Hepatocyte (in vitro differentiated cells): ENCODE results near the gene COX5B. TPM values are rescaled to one million over a fixed set of nuclear protein-coding genes. Genes with fewer than 3 reads are reported as not detected.
"Not testable (repeated sequence)": the region's sequence is repeated elsewhere in the genome, so short reads cannot be mapped to it uniquely, and the experiment has no call there.

Source experiments
- DNase-seq: peaks from one replicate; pipeline ENCODE4 v3.0.0-alpha.2; 2016; ENCODE audit warnings: low spot score
- H2AFZ ChIP-seq: fragments of 200-600 bp; sonication (generic); 2 replicates; pipeline ENCODE4 v1.6.0; 2016; ENCODE audit warnings: antibody characterized with exemption, mild to moderate bottlenecking
- H3K27ac ChIP-seq: fragments of 200-600 bp; sonication (generic); 2 replicates; pipeline ENCODE4 v1.5.1; 2016; ENCODE audit warnings: mild to moderate bottlenecking
- H3K27me3 ChIP-seq: fragments of 200-600 bp; sonication (generic); 2 replicates; pipeline ENCODE4 v1.6.1; 2016
- H3K36me3 ChIP-seq: fragments of 200-600 bp; sonication (generic); replicated peaks from 2 replicates; pipeline ENCODE4 v1.5.1; 2016; ENCODE audit warnings: low read depth; ENCODE audit not compliant: insufficient read depth
- H3K4me1 ChIP-seq: fragments of 200-600 bp; sonication (generic); 2 replicates; pipeline ENCODE4 v1.5.1; 2016; ENCODE audit warnings: mild to moderate bottlenecking, moderate library complexity; ENCODE audit not compliant: insufficient read depth
- H3K4me2 ChIP-seq: fragments of 200-600 bp; sonication (generic); 2 replicates; pipeline ENCODE4 v1.6.0; 2016
- H3K4me3 ChIP-seq: fragments of 200-600 bp; sonication (generic); 2 replicates; pipeline ENCODE4 v1.5.1; 2016; ENCODE audit warnings: mild to moderate bottlenecking
- H3K79me2 ChIP-seq: fragments of 200-600 bp; sonication (generic); 2 replicates; pipeline ENCODE4 v1.6.0; 2017; ENCODE audit warnings: mild to moderate bottlenecking
- H3K9me2 ChIP-seq: fragments of 200-600 bp; sonication (generic); replicated peaks from 2 replicates; pipeline ENCODE4 v1.6.0; 2017; ENCODE audit warnings: mild to moderate bottlenecking; ENCODE audit not compliant: insufficient read depth
- H3K9me3 ChIP-seq: fragments of 200-600 bp; sonication (generic); 2 replicates; pipeline ENCODE4 v1.5.1; 2016; ENCODE audit warnings: low read depth, mild to moderate bottlenecking
- H4K20me1 ChIP-seq: fragments of 200-600 bp; sonication (generic); 2 replicates; pipeline ENCODE4 v1.6.0; 2016; ENCODE audit warnings: mild to moderate bottlenecking; ENCODE audit not compliant: insufficient read depth, poor library complexity, severe bottlenecking
- EZH2 ChIP-seq: fragments of 200-600 bp; sonication (generic); IDR thresholded peaks from 2 replicates; pipeline ENCODE4 v1.6.1; 2016; ENCODE audit warnings: antibody characterized with exemption, mild to moderate bottlenecking, borderline replicate concordance
- EZH2phosphoT487 ChIP-seq: fragments of 200-600 bp; sonication (generic); IDR thresholded peaks from one replicate; pipeline ENCODE4 v1.6.1; 2018; ENCODE audit warnings: antibody characterized with exemption, mild to moderate bottlenecking, low read depth, moderate library complexity; ENCODE audit not compliant: unreplicated experiment, severe bottlenecking
- WGBS: methylation state at CpG from one replicate; pipeline ENCODE4 v1.1.6; 2016; ENCODE audit warnings: low lambda C conversion rate; ENCODE audit errors: missing lambda C conversion rate; 5-methylcytosine and 5-hydroxymethylcytosine counted together
- polyA plus RNA-seq: library from polyadenylated mRNA; unstranded; fragments of >200 nt; fragmentation: Nextera tagmentation; extraction: Ambion mirVana; gene quantifications from 2 replicates; pipeline ENCODE4 v1.2.1, GENCODE V29; 2016
- total RNA-seq: library from RNA; depleted of rRNA; stranded (reverse); fragments of >200 nt; gene quantifications from 2 replicates; pipeline ENCODE4 v1.2.3, GENCODE V29; 2014
- TF ChIP-seq, protein P1 (sequence below): fragments of 200-600 bp; sonication (generic); IDR thresholded peaks from 2 replicates; pipeline ENCODE4 v1.5.1; 2016; ENCODE audit warnings: antibody characterized with exemption, mild to moderate bottlenecking; ENCODE audit not compliant: poor library complexity

COX5B gene, protein sequence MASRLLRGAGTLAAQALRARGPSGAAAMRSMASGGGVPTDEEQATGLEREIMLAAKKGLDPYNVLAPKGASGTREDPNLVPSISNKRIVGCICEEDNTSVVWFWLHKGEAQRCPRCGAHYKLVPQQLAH
- total RNA-seq (210 and 250 TPM in 2 replicates), polyA plus RNA-seq (475 and 495 TPM in 2 replicates)

DNA sequence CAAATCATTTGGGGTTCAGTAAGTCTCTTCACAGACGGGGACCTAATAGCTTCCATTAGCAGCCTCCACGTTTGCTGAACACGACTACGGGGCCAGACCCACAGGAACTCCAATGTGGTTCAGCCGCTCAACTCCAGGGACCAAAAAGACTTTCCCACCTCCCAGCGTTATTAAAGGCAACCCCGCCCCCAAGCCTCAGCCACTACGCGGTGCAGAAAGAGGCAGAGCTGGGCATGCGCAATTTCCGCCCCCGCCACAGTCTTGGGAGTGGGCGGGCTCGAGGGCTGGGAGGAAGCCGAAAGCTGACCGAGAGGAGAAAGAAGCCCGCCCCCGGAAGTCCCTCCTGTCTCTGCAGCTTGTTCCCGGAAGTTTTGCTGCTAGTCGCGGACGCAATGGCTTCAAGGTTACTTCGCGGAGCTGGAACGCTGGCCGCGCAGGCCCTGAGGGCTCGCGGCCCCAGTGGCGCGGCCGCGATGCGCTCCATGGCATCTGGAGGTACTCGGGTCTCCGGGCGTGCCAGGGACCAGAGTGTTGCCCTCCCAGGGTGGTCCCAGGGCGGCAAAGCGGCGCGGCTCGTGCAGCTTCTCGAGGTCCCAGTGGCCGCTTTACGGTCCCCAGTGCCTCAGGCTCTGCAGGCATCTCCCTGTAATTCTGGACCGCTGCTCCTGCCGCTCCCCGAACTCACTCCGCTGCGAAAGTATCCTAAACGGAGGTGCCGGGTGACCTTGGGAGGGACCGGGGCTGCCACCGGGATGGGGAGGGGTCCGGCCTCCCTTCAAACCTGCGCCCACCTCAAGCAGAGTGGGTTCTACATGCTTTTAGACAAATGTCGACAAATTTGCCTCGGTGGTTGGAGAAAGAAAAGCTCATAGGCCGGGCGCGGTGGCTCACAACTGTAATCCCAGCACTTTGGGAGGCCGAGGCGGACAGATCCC, at the start of gene COX5B:
TSS of gene COX5B (plus strand) at position 368 of the 935 bp plus-strand sequence. CDS start at position 393, 25 bp downstream.
- Histone ChIP-seq H2AFZ (peak within 1 kb of the TSS; percentile 94), H3K27me3 (no peaks in the 10 kb centered on the region), H3K36me3 (peaks cover 6% of the 10 kb centered on the region)

GRCh38 chr2:97596180-97596579, 49.7 kb upstream of the COX5B start:
- 100% methylated on average over 4 of the region's 4 CpGs for WGBS
- H3K27ac ChIP-seq, H3K9me2 ChIP-seq, H2AFZ ChIP-seq, H3K79me2 ChIP-seq, H3K4me2 ChIP-seq, H3K4me3 ChIP-seq, H3K4me1 ChIP-seq, H3K9me3 ChIP-seq, H4K20me1 ChIP-seq, H3K36me3 ChIP-seq, DNase-seq, H3K27me3 ChIP-seq: not testable (repeated sequence)

More for the DNA sequence above, at the start of gene COX5B:
- DNase-seq, result peak; percentile 99
- Histone ChIP-seq H3K27ac (peak within 1 kb of the TSS; percentile 93), H3K9me3 (no peaks in the 10 kb centered on the region), H3K9me2 (no peaks in the 10 kb centered on the region), H3K4me2 (peak within 1 kb of the TSS; percentile 96), H3K4me1 (peaks cover 5% of the 10 kb centered on the region), H4K20me1 (no peaks in the 10 kb centered on the region), H3K79me2 (peaks cover 15% of the 10 kb centered on the region), H3K4me3 (peak within 1 kb of the TSS; percentile 77)
- WGBS, result 1% methylated on average over 62 of the region's 63 CpGs
- no peak for TF ChIP-seq EZH2phosphoT487
- no peak for TF ChIP-seq EZH2
- TF ChIP-seq, protein P1, sequence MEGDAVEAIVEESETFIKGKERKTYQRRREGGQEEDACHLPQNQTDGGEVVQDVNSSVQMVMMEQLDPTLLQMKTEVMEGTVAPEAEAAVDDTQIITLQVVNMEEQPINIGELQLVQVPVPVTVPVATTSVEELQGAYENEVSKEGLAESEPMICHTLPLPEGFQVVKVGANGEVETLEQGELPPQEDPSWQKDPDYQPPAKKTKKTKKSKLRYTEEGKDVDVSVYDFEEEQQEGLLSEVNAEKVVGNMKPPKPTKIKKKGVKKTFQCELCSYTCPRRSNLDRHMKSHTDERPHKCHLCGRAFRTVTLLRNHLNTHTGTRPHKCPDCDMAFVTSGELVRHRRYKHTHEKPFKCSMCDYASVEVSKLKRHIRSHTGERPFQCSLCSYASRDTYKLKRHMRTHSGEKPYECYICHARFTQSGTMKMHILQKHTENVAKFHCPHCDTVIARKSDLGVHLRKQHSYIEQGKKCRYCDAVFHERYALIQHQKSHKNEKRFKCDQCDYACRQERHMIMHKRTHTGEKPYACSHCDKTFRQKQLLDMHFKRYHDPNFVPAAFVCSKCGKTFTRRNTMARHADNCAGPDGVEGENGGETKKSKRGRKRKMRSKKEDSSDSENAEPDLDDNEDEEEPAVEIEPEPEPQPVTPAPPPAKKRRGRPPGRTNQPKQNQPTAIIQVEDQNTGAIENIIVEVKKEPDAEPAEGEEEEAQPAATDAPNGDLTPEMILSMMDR, result no peak

DNA sequence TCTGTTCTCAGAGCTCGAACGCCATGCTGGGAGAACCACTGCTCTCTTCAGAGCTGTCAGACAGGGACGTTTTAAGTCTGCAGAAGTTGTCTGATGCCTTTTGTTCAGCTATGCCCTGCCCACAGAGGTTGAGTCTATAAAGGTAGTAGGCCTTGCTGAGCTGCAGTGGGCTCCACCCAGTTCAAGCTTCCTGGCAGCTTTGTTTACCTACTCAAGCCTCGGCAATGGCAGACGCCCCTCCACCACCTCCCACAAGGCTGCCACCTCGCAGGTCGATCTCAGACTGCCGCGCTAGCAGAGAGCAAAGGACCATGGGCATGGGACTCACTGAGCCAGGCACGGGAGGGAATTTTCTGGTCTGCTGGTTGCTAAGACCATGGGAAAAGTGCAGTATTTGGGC, 44.3 kb upstream of the COX5B start:
- not testable (repeated sequence) for H3K4me3 ChIP-seq, H3K27ac ChIP-seq, H3K9me3 ChIP-seq, H3K36me3 ChIP-seq, H4K20me1 ChIP-seq, H3K4me2 ChIP-seq, H3K9me2 ChIP-seq, H3K4me1 ChIP-seq, H2AFZ ChIP-seq, H3K27me3 ChIP-seq, H3K79me2 ChIP-seq, DNase-seq
- WGBS, result 81% methylated on average over 9 of the region's 10 CpGs

DNA sequence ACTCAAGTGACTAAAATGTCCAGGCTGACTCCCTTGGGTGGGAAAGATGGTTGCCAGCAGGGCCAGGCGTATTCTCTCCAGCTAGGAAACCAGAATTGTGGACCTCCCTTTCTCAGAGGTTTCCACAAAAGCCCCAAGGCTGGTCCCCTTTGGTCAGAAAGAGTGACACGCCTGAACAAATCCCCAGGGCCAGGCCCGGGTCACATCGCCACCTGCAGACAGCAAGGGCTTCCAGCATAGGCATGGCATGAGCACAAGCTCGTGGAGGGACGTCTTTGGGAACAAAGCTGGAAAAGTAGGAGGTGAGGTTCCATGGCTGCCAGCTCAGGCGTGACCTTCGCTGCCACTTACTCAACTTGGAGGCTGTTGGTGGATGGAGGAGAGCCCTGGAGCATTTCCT, 40.8 kb upstream of the COX5B start:
- not testable (repeated sequence) for H3K4me2 ChIP-seq, H3K4me1 ChIP-seq, H4K20me1 ChIP-seq, DNase-seq, H3K9me3 ChIP-seq, H3K9me2 ChIP-seq, H3K36me3 ChIP-seq, H3K27me3 ChIP-seq, H3K27ac ChIP-seq, H3K79me2 ChIP-seq, H3K4me3 ChIP-seq, H2AFZ ChIP-seq
- 69% methylated on average over 7 of the region's 8 CpGs for WGBS

DNA sequence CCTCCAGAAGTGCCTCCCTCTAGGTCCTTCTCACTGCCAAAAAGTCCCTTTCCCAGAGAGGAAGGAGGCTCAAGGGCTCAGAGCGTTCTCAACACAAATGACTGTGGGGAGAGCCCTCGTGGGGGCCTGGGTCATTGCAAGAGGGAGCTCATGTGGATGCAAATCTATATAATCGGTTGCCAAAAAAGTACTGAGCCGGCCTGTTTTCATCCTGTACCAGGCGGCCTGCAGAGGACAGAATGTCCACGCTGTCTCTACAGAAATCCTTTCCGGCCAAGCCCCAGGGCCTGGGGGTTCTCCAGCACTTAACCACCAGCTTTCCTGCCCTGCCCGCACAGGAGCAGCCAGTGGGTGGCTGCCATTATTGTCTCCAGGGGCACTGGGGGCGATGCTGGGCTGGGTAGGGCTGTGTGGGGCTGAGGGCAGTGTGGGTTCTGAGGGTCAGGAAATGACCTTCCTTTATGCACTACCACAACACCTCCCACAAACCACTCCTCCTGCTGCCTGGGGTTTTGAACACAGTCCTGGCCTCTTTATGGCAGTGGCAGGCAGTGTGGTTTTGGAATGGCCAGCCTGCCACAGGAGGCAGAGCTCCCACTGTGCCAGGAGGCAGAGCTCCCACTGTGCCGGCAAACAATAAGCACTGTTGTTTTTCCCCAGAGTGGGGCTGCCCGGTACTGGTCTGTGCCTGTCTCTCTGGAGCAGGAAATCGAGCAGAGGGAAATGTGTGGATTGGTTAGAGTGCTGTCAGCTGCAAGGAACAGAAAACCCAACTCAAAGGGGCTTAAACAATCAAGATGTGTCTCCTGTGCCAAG, 40.1 kb upstream of the COX5B start:
- H3K4me2 ChIP-seq, H3K27me3 ChIP-seq, H3K9me2 ChIP-seq, H4K20me1 ChIP-seq, DNase-seq, H3K4me3 ChIP-seq, H3K9me3 ChIP-seq, H3K79me2 ChIP-seq, H3K4me1 ChIP-seq, H2AFZ ChIP-seq, H3K27ac ChIP-seq, H3K36me3 ChIP-seq: not testable (repeated sequence)
- 89% methylated on average over 3 of the region's 12 CpGs for WGBS

- not testable (repeated sequence) for H3K36me3 ChIP-seq, H4K20me1 ChIP-seq, H3K9me3 ChIP-seq, DNase-seq, H3K27ac ChIP-seq, H2AFZ ChIP-seq, H3K9me2 ChIP-seq, H3K4me1 ChIP-seq, H3K4me3 ChIP-seq, H3K4me2 ChIP-seq, H3K79me2 ChIP-seq, H3K27me3 ChIP-seq
- WGBS, result 86% methylated on average over 4 of the region's 4 CpGs
Observed at GRCh38 chr2:97608745-97609144, 37.1 kb upstream of the COX5B start.

DNA sequence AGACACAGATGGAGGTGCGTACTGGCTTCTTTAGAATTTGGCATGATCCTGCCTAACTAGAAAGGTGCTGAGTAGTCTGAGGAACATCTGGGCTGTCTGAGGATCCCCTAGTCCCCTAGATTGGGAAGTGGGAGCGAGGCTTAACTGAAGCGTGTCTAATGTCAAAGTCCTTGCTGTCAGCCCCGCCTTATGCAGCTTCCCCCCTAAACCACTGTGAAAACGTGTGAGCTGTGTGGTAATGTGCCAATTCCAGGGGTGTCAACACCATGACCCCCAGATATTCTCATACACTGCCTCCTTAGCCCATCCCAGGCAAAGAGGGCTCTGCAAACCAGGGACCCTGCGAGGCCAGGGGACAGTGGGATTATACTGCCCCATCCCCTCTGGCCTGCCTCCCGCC, 34.0 kb upstream of the COX5B start:
- H3K27me3 ChIP-seq, H3K27ac ChIP-seq, H2AFZ ChIP-seq, H3K4me1 ChIP-seq, H3K9me2 ChIP-seq, H3K4me2 ChIP-seq, H3K4me3 ChIP-seq, H3K9me3 ChIP-seq, H4K20me1 ChIP-seq, H3K79me2 ChIP-seq, H3K36me3 ChIP-seq, DNase-seq: not testable (repeated sequence)
- 66% methylated on average over 4 of the region's 7 CpGs for WGBS
